ENCODE results near the gene VPS35.

GRCh38 chr16:46612121-46612520 is 76.9 kb downstream of the VPS35 start:
- TF ChIP-seq CTCF (conservative IDR thresholded peaks at IDR 0.05) (no peak), ZFX (IDR thresholded peaks at IDR 0.05) (no peak)

All from C4-2B (cell line).